Activated CD8-positive, alpha-beta T cell treated with anti-CD3 and anti-CD28 coated beads, Interleukin-2, amount 10 ng/mL, durations not matched to agents 7 days and 5 days (primary cell): Measurements from ENCODE around the gene MAP3K10. TPM values are rescaled to one million over a fixed set of nuclear protein-coding genes. Genes with fewer than 3 reads are reported as not detected.

Experiments used
- ATAC-seq: fragments of 150-1000 bp; cut with Tn5 transposase; one replicate; pipeline ENCODE4 v1.10.0; 2021; ENCODE audit warnings: moderate library complexity
- CTCF ChIA-PET: fragments of 350-600 bp; sonication (Branson Sonifier 250); formaldehyde crosslinking; loops from one replicate; lab custom pipeline; 2021; ENCODE audit warnings: antibody characterized with exemption; lab: Charles Lee
- POLR2A ChIA-PET: fragments of 350-600 bp; sonication (Branson Sonifier 250); formaldehyde crosslinking; loops from one replicate; lab custom pipeline; 2021; ENCODE audit warnings: antibody characterized with exemption; lab: Charles Lee
- DNase-seq: peaks from one replicate; pipeline ENCODE4 v3.0.0-alpha.2; 2020
- H3K27ac Mint-ChIP-seq: one replicate; pipeline ENCODE4 v1.8.0; 2021; ENCODE audit warnings: mild to moderate bottlenecking, mixed read lengths
- H3K27me3 Mint-ChIP-seq: one replicate; pipeline ENCODE4 v1.8.0; 2021; ENCODE audit warnings: low read depth, mixed read lengths
- H3K36me3 Mint-ChIP-seq: one replicate; pipeline ENCODE4 v1.8.0; 2021; ENCODE audit warnings: low read depth, mixed read lengths
- H3K4me1 Mint-ChIP-seq: one replicate; pipeline ENCODE4 v1.8.0; 2021; ENCODE audit warnings: low read depth, mixed read lengths
- H3K4me3 Mint-ChIP-seq: one replicate; pipeline ENCODE4 v1.8.0; 2021; ENCODE audit warnings: mild to moderate bottlenecking, mixed read lengths
- H3K9me3 Mint-ChIP-seq: one replicate; pipeline ENCODE4 v1.8.0; 2022; ENCODE audit warnings: mixed read lengths; ENCODE audit not compliant: insufficient read depth
- total RNA-seq, 2 experiments: library from RNA; stranded (reverse); gene quantifications; one replicate each; pipeline ENCODE4 v1.2.3, GENCODE V29; 2021

The MAP3K10 gene
- total RNA-seq, 2 experiments from 2014 or later = 16.2 to 18.4 TPM

DNA sequence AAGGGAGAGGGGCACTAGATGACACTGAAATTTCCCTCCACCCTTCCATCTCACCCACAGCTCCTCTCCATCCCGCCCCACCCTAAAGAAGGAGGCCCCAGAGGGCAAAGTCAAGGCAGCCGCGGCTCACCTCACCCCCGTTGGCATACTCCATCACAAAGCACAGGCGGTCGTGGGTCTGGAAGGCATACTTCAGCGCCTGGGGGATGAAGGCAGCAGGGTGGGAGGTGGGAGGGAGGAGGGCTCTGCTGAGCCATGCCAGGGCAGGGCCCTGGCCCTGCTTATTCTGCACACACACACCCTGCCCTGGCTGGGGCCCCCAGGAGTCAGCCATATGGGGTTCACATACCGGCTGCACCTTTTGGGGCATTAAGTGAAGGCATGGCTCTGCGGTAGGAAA lies 47.5 kb downstream of the MAP3K10 start:
- CTCF ChIA-PET = no interaction called here
- H3K27me3 Mint-ChIP-seq = no peaks in the 10 kb centered on the region
- POLR2A ChIA-PET = no interaction called here
- no peaks in the 10 kb centered on the region for H3K4me1 Mint-ChIP-seq
- ATAC-seq (no peak), DNase-seq (no peak)
- H3K4me3 Mint-ChIP-seq = no peak overlapping the region
- H3K9me3 Mint-ChIP-seq = no peaks in the 10 kb centered on the region
- H3K36me3 Mint-ChIP-seq = peaks cover 25% of the 10 kb centered on the region
- no peak overlapping the region for H3K27ac Mint-ChIP-seq

GRCh38 chr19:40239415-40240226 lies 48.4 kb downstream of the MAP3K10 start:
- H3K27me3 Mint-ChIP-seq = no peaks in the 10 kb centered on the region

GRCh38 chr19:40240332-40240731 lies 49.1 kb downstream of the MAP3K10 start:
- Mint-ChIP-seq H3K27ac (no peak overlapping the region), H3K4me3 (no peak overlapping the region), H3K4me1 (no peaks in the 10 kb centered on the region), H3K36me3 (peaks cover 19% of the 10 kb centered on the region), H3K27me3 (no peaks in the 10 kb centered on the region), H3K9me3 (no peaks in the 10 kb centered on the region)
- ATAC-seq = no peak
- DNase-seq = no peak
- ChIA-PET CTCF (interaction anchor here (1.5 kb wide), 1 partner anchor 12 kb away, joined by 4 read pairs; no protein-coding TSS in a partner anchor), POLR2A (no interaction called here)

More at GRCh38 chr19:40239415-40240226, 48.4 kb downstream of the MAP3K10 start:
- Mint-ChIP-seq H3K9me3 (no peaks in the 10 kb centered on the region), H3K4me3 (no peak overlapping the region), H3K27ac (no peak overlapping the region), H3K4me1 (no peaks in the 10 kb centered on the region), H3K36me3 (peaks cover 24% of the 10 kb centered on the region)
- ChIA-PET POLR2A (no interaction called here), CTCF (no interaction called here)
- no peak for ATAC-seq
- no peak for DNase-seq

DNA sequence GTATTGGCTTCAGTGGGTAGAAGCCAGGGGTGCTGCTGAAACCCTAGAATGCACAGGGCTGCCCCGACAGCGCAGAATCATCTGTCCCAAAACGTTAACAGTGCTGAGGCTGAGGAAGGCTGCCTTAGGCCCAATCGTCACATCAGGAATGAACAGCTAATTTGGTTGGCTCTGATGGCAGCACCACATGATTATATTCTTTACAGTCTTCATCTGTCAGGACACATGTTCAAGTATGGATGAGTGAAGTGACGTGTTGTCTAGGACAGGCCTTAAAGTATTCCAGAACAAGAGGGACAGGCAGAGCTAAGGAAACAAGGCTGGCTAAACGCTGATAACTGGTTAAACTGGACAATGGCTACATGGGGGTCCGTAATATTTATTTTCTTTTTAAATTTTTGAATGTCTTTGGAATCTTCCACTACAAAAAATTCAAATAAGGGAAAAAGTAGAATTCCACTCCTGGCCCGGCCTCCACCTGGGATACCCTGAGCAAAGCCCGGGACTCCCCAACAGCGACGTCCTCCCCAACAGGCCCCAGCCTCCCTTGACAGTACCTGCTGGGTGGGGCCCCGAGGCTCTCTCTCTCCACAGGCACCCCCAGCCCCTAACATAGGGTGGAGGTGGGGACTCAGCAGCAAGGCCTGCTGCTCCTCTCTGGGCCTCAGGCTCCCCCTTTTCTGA lies 50.0 kb downstream of the MAP3K10 start:
- H3K36me3 Mint-ChIP-seq = peaks cover 19% of the 10 kb centered on the region
- ChIA-PET POLR2A (no interaction called here), CTCF (interaction anchor here (0.8 to 1.5 kb wide), 2 partner anchors 13 to 23 kb away, joined by 3 to 4 read pairs; partner anchors contain the start of gene TTC9B)
- H3K9me3 Mint-ChIP-seq = no peaks in the 10 kb centered on the region
- DNase-seq (no peak), ATAC-seq (no peak)
- no peaks in the 10 kb centered on the region for H3K27me3 Mint-ChIP-seq
- H3K4me3 Mint-ChIP-seq = no peak overlapping the region
- no peak overlapping the region for H3K27ac Mint-ChIP-seq
- H3K4me1 Mint-ChIP-seq = no peaks in the 10 kb centered on the region

DNA sequence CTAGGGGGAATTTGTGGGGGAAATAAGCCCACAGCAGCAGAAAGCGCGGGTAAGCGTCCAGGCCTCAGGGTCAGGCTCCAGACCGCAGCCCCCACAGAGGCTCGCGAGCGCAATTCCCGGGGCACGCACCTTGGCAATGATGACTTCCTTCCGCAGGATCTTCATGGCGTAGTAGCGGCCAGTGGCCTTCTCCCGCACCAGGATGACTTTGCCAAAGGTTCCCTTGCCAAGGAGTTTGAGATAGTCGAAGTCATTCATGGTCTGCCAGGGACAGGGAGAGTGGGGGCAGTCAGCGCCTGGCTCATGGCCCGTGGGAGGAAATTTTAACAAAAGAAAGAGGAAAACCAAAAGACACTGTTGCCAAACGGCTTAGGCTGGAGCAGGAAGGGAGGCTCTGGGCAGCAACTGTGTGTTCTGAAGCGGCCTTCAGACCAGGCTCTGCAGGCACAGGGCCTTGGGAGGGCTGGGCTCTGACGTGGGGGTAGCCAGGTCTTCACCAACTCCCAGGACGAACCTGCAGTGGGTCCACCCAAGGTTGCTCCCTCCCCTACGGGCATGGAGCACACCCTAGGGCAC lies 50.7 kb downstream of the MAP3K10 start:
- ATAC-seq = no peak
- no peak for DNase-seq
- H3K27me3 Mint-ChIP-seq = no peaks in the 10 kb centered on the region
- CTCF ChIA-PET = interaction anchor here (1.5 kb wide), 1 partner anchor 14 kb away, joined by 4 read pairs; no protein-coding TSS in a partner anchor
- no peak overlapping the region for H3K4me3 Mint-ChIP-seq
- POLR2A ChIA-PET = no interaction called here
- no peak overlapping the region for H3K27ac Mint-ChIP-seq
- H3K9me3 Mint-ChIP-seq = no peaks in the 10 kb centered on the region
- H3K36me3 Mint-ChIP-seq = peaks cover 17% of the 10 kb centered on the region
- no peaks in the 10 kb centered on the region for H3K4me1 Mint-ChIP-seq

- DNase-seq (no peak), ATAC-seq (no peak)
- no peak overlapping the region for H3K4me3 Mint-ChIP-seq
- no peak overlapping the region for H3K27ac Mint-ChIP-seq
- POLR2A ChIA-PET = no interaction called here
- peaks cover 14% of the 10 kb centered on the region for H3K36me3 Mint-ChIP-seq
- H3K4me1 Mint-ChIP-seq = no peaks in the 10 kb centered on the region
- no peaks in the 10 kb centered on the region for H3K9me3 Mint-ChIP-seq
- H3K27me3 Mint-ChIP-seq = no peaks in the 10 kb centered on the region
- CTCF ChIA-PET = no interaction called here
Measured at GRCh38 chr19:40242480-40242879, 51.3 kb downstream of the MAP3K10 start.

DNA sequence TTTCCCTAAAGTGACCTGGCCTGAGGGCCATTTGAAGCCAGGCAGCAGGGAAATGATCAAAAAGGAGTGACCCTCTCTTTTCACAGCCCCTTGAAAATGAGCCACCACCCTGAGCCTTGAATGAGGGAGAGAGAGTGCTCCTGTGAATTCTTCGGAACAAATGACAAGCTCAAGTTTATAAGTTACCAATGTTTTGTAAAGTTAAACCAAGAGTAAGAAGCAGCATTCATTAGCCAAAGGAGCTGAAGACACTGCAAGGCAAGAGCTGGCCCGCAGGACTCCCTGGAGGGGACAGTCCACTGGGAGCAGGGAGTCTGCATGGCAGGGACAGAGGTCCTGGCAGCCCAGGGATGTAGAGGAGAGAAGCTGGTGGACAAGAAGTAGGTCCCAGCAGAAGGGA lies 52.0 kb downstream of the MAP3K10 start:
- POLR2A ChIA-PET = no interaction called here
- no peak for ATAC-seq
- DNase-seq = no peak
- H3K27me3 Mint-ChIP-seq = no peaks in the 10 kb centered on the region
- CTCF ChIA-PET = no interaction called here
- H3K4me1 Mint-ChIP-seq = no peaks in the 10 kb centered on the region
- peaks cover 14% of the 10 kb centered on the region for H3K36me3 Mint-ChIP-seq
- H3K9me3 Mint-ChIP-seq = no peaks in the 10 kb centered on the region
- no peak overlapping the region for H3K4me3 Mint-ChIP-seq
- H3K27ac Mint-ChIP-seq = no peak overlapping the region

- POLR2A ChIA-PET = no interaction called here
- Mint-ChIP-seq H3K36me3 (peaks cover 9% of the 10 kb centered on the region), H3K4me3 (no peak overlapping the region), H3K27ac (no peak overlapping the region), H3K4me1 (peaks cover 2% of the 10 kb centered on the region), H3K9me3 (no peaks in the 10 kb centered on the region), H3K27me3 (no peaks in the 10 kb centered on the region)
- CTCF ChIA-PET = no interaction called here
- DNase-seq (no peak), ATAC-seq (no peak)
Measured at GRCh38 chr19:40244579-40245317, 53.5 kb downstream of the MAP3K10 start.

GRCh38 chr19:40245506-40246128 lies 54.4 kb downstream of the MAP3K10 start:
- ChIA-PET POLR2A (no interaction called here), CTCF (no interaction called here)
- DNase-seq (no peak), ATAC-seq (no peak)
- no peak overlapping the region for H3K4me3 Mint-ChIP-seq
- no peak overlapping the region for H3K27ac Mint-ChIP-seq
- no peaks in the 10 kb centered on the region for H3K27me3 Mint-ChIP-seq
- peaks cover 2% of the 10 kb centered on the region for H3K4me1 Mint-ChIP-seq
- peaks cover 12% of the 10 kb centered on the region for H3K36me3 Mint-ChIP-seq
- no peaks in the 10 kb centered on the region for H3K9me3 Mint-ChIP-seq

GRCh38 chr19:40246292-40247073 lies 55.3 kb downstream of the MAP3K10 start:
- CTCF ChIA-PET = no interaction called here
- POLR2A ChIA-PET = no interaction called here
- no peaks in the 10 kb centered on the region for H3K27me3 Mint-ChIP-seq

DNA sequence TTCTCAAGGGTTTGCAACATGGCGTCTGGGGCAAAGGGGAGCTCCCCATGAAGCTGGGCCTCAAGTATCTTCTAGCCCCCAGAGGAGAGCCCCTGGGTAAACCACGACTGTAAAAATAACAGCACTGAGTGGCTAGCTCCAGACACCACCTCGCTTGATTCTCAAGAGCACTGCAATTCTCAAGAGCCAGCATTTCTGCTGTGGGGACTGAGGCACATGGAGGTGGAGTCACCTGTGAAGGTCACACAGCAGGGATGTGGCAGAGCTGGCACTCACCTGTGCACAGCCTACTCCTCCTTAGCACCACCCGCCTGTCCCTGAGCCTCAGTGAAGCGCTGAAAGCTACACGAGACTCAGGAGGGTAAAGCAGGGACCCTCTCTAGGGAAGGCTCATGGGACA lies 56.0 kb downstream of the MAP3K10 start:
- Mint-ChIP-seq H3K9me3 (no peaks in the 10 kb centered on the region), H3K27me3 (no peaks in the 10 kb centered on the region), H3K4me1 (peaks cover 2% of the 10 kb centered on the region), H3K4me3 (no peak overlapping the region), H3K36me3 (peaks cover 7% of the 10 kb centered on the region), H3K27ac (no peak overlapping the region)
- ATAC-seq (no peak), DNase-seq (no peak)
- CTCF ChIA-PET = no interaction called here
- POLR2A ChIA-PET = no interaction called here

More at GRCh38 chr19:40246292-40247073, 55.3 kb downstream of the MAP3K10 start:
- ATAC-seq (no peak), DNase-seq (no peak)
- H3K27ac Mint-ChIP-seq = no peak overlapping the region
- peaks cover 2% of the 10 kb centered on the region for H3K4me1 Mint-ChIP-seq
- H3K4me3 Mint-ChIP-seq = no peak overlapping the region
- H3K9me3 Mint-ChIP-seq = no peaks in the 10 kb centered on the region
- H3K36me3 Mint-ChIP-seq = peaks cover 10% of the 10 kb centered on the region
